ENCODE measurements around the gene CTSL.

The CTSL gene

GRCh38 chr9:87701491-87701890 lies 24.4 kb upstream of the CTSL start:
- DNase-seq (ENCODE audit: low read depth) = no peak

- no peak for DNase-seq (ENCODE audit: low read depth)
These were observed 23.9 kb upstream of the CTSL start for GRCh38 chr9:87701931-87702421.

GRCh38 chr9:87702921-87703320 lies 23.0 kb upstream of the CTSL start:
- no peak for DNase-seq (ENCODE audit: low read depth)

- no peak for DNase-seq (ENCODE audit: low read depth)
These were observed 22.2 kb upstream of the CTSL start for GRCh38 chr9:87703636-87704276.

GRCh38 chr9:87704342-87704741 lies 21.6 kb upstream of the CTSL start:
- no peak for DNase-seq (ENCODE audit: low read depth)

- no peak for DNase-seq (ENCODE audit: low read depth)
These were observed 19.7 kb upstream of the CTSL start for GRCh38 chr9:87706066-87706739.

- no peak for DNase-seq (ENCODE audit: low read depth)
These were observed 18.0 kb upstream of the CTSL start for GRCh38 chr9:87707805-87708506.

- no peak for DNase-seq (ENCODE audit: low read depth)
These were observed 17.4 kb upstream of the CTSL start for GRCh38 chr9:87708546-87708945.

- DNase-seq (ENCODE audit: low read depth) = no peak
These were observed 16.8 kb upstream of the CTSL start for GRCh38 chr9:87708986-87709728.

GRCh38 chr9:87710443-87710842 lies 15.5 kb upstream of the CTSL start:
- no peak for DNase-seq (ENCODE audit: low read depth)

GRCh38 chr9:87711857-87712800 lies 13.8 kb upstream of the CTSL start:
- DNase-seq (ENCODE audit: low read depth) = peak; percentile 89

GRCh38 chr9:87712801-87713277 lies 13.1 kb upstream of the CTSL start:
- no peak for DNase-seq (ENCODE audit: low read depth)

- DNase-seq (ENCODE audit: low read depth) = peak; percentile 99
These were observed 12.5 kb upstream of the CTSL start for GRCh38 chr9:87713278-87713987.

- DNase-seq (ENCODE audit: low read depth) = no peak
These were observed 12.0 kb upstream of the CTSL start for GRCh38 chr9:87713988-87714330.

GRCh38 chr9:87714819-87715218 lies 11.1 kb upstream of the CTSL start:
- peak; percentile 80 for DNase-seq (ENCODE audit: low read depth)

- DNase-seq (ENCODE audit: low read depth) = no peak
These were observed 9.8 kb upstream of the CTSL start for GRCh38 chr9:87716141-87716540.

- no peak for DNase-seq (ENCODE audit: low read depth)
These were observed 8.5 kb upstream of the CTSL start for GRCh38 chr9:87717456-87717855.

GRCh38 chr9:87718231-87718630 lies 7.7 kb upstream of the CTSL start:
- no peak for DNase-seq (ENCODE audit: low read depth)

- no peak for DNase-seq (ENCODE audit: low read depth)
These were observed 6.9 kb upstream of the CTSL start for GRCh38 chr9:87718852-87719612.

GRCh38 chr9:87720173-87720572 lies 5.7 kb upstream of the CTSL start:
- no peak for DNase-seq (ENCODE audit: low read depth)
